Dedifferentiated amniotic fluid mesenchymal stem cell (primary cell): ENCODE data around the gene SERPINB7.

Experiments used
- DNase-seq: peaks from one replicate; pipeline ENCODE4 v3.0.0-alpha.2; 2016; ENCODE audit errors: extremely low spot score

The SERPINB7 gene

GRCh38 chr18:63848159-63848558 is 72.9 kb downstream of the SERPINB7 start:
- peak; percentile 74 for DNase-seq

- DNase-seq = peak; percentile 48
Measured at GRCh38 chr18:63850020-63850419, 74.8 kb downstream of the SERPINB7 start.

- no peak for DNase-seq
Measured at GRCh38 chr18:63850636-63851035, 75.4 kb downstream of the SERPINB7 start.
